Panc1 (cell line): ENCODE results near the gene OAS2. TPM values are rescaled to one million over a fixed set of nuclear protein-coding genes. Genes with fewer than 3 reads are reported as not detected.

ENCODE experiments used
- ATAC-seq: fragments of 200-7000 bp; cut with Tn5 transposase; 2 replicates; pipeline ENCODE4 v1.9.1; 2020; ENCODE audit warnings: mild to moderate bottlenecking, moderate library complexity
- Bru-seq: library from RNA; stranded (reverse); fragments of 400-500 nt; gene quantifications from one replicate; lab custom pipeline; 2021; lab: Mats Ljungman, UMichigan
- BruChase-seq, 2 experiments: library from RNA; stranded (reverse); fragments of 400-500 nt; gene quantifications; one replicate each; lab custom pipeline; 2021; lab: Mats Ljungman, UMichigan
- BruUV-seq: library from RNA; stranded (reverse); fragments of 400-500 nt; replicated peaks from 2 replicates; lab custom pipeline; 2021; lab: Mats Ljungman, UMichigan
- CTCF ChIA-PET: fragments of 300-600 bp; sonication (Branson Sonifier 250); formaldehyde crosslinking; loops from one replicate; lab custom pipeline; 2022; ENCODE audit warnings: antibody characterized with exemption; lab: Charles Lee
- POLR2A ChIA-PET: fragments of 300-600 bp; sonication (Branson Sonifier 250); formaldehyde crosslinking; loops from one replicate; lab custom pipeline; 2022; ENCODE audit warnings: antibody characterized with exemption; lab: Charles Lee
- DNase-seq: peaks from one replicate; pipeline ENCODE4 v3.0.0-alpha.2; 2010; ENCODE audit warnings: low read depth, low spot score
- H3K27ac ChIP-seq: 2 replicates; pipeline ENCODE4 v1.5.1; 2011; ENCODE audit warnings: mild to moderate bottlenecking, low read length, inconsistent platforms
- H3K27me3 ChIP-seq: fragments of 200-500 bp; sonication (Bioruptor generic); 2 replicates; pipeline ENCODE4 v1.6.0; 2014; ENCODE audit warnings: low read length, inconsistent platforms; ENCODE audit not compliant: control insufficient read depth, insufficient read depth
- H3K36me3 ChIP-seq: fragments of 200-500 bp; sonication (Bioruptor generic); 2 replicates; pipeline ENCODE4 v1.5.1; 2014; ENCODE audit warnings: inconsistent platforms, mild to moderate bottlenecking, low read length, moderate library complexity; ENCODE audit not compliant: control insufficient read depth, insufficient read depth
- H3K4me1 ChIP-seq: 2 replicates; pipeline ENCODE4 v1.5.1; 2011; ENCODE audit warnings: inconsistent platforms, mild to moderate bottlenecking, low read length, moderate library complexity; ENCODE audit not compliant: control insufficient read depth, insufficient read depth
- H3K4me3 ChIP-seq, 2 experiments: 2 replicates each; pipeline ENCODE4 v1.5.1; 2011 to 2012; ENCODE audit warnings: low read depth in 2 of 2, low read length in 2 of 2, mild to moderate bottlenecking in 2 of 2, inconsistent platforms in 1 of 2, moderate library complexity in 1 of 2
- H3K9me3 ChIP-seq: fragments of 200-500 bp; sonication (Bioruptor generic); 2 replicates; pipeline ENCODE4 v1.5.1; 2014; ENCODE audit warnings: low read depth, mild to moderate bottlenecking, inconsistent platforms, low read length, moderate library complexity; ENCODE audit not compliant: control insufficient read depth, insufficient read depth
- POLR2AphosphoS5 ChIP-seq: IDR thresholded peaks from 2 replicates; pipeline ENCODE4 v1.6.1; 2012; ENCODE audit warnings: mild to moderate bottlenecking, low read depth, low read length, moderate library complexity
- SIN3A ChIP-seq: IDR thresholded peaks from 2 replicates; pipeline ENCODE4 v1.6.1; 2012; ENCODE audit warnings: low read depth, mild to moderate bottlenecking, low read length, moderate library complexity, borderline replicate concordance; ENCODE audit not compliant: insufficient read depth
- TCF7L2 ChIP-seq: IDR thresholded peaks from 2 replicates; pipeline ENCODE4 v1.6.1; 2011; ENCODE audit warnings: mild to moderate bottlenecking, low read depth, low read length, inconsistent platforms
- in situ Hi-C: cut with HindIII; loops from 2 replicates; pipeline ENCODE4 v1.10.0; 2016; ENCODE audit warnings: low sequenced_read_pairs, low pct_unique_long_range_greater_than_20kb
- intact Hi-C: fragments of 100-400 bp; cut with micrococcal nuclease; formaldehyde crosslinking; loops from one replicate; pipeline ENCODE4 v1.10.0; 2022; ENCODE audit not compliant: unreplicated experiment
- long read RNA-seq: library from polyadenylated mRNA; unstranded; transcript quantifications from one replicate; pipeline ENCODE4 v2.0.0, GENCODE V29; 2021; ENCODE audit not compliant: unreplicated experiment
- polyA plus RNA-seq: library from polyadenylated mRNA; unstranded; fragments of >200 nt; gene quantifications from one replicate; pipeline ENCODE4 v1.2.1, GENCODE V29; 2012; ENCODE audit warnings: missing spikeins; ENCODE audit not compliant: insufficient read length
- total RNA-seq: library from RNA; stranded (reverse); gene quantifications from one replicate; pipeline ENCODE4 v1.2.1, GENCODE V29; 2021; ENCODE audit not compliant: unreplicated experiment
- TF ChIP-seq, protein P1 (sequence below): fragments of 450-650 bp; IDR thresholded peaks from 2 replicates; pipeline ENCODE4 v1.5.1; 2017; ENCODE audit warnings: mild to moderate bottlenecking
- TF ChIP-seq, protein P2 (sequence below), 2 experiments: IDR thresholded peaks; 2 replicates each; pipeline ENCODE4 v1.6.1; 2011 to 2012; ENCODE audit warnings: low read depth in 2 of 2, control low read depth in 1 of 2, low read length in 1 of 2, mild to moderate bottlenecking in 1 of 2, moderate library complexity in 1 of 2; ENCODE audit not compliant: insufficient read depth in 1 of 2

OAS2 gene, protein sequence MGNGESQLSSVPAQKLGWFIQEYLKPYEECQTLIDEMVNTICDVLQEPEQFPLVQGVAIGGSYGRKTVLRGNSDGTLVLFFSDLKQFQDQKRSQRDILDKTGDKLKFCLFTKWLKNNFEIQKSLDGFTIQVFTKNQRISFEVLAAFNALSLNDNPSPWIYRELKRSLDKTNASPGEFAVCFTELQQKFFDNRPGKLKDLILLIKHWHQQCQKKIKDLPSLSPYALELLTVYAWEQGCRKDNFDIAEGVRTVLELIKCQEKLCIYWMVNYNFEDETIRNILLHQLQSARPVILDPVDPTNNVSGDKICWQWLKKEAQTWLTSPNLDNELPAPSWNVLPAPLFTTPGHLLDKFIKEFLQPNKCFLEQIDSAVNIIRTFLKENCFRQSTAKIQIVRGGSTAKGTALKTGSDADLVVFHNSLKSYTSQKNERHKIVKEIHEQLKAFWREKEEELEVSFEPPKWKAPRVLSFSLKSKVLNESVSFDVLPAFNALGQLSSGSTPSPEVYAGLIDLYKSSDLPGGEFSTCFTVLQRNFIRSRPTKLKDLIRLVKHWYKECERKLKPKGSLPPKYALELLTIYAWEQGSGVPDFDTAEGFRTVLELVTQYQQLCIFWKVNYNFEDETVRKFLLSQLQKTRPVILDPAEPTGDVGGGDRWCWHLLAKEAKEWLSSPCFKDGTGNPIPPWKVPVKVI
- total RNA-seq = 2.7 TPM
- polyA plus RNA-seq = 0.73 TPM
- Bru-seq, nascent RNA = percentile 36 among the genes with signal in this experiment
- percentile 33 among the genes with signal in this experiment for BruChase-seq, experiment 1, labeled RNA remaining after a 2-hour chase
- percentile 42 among the genes with signal in this experiment for BruChase-seq, experiment 2, labeled RNA remaining after a 6-hour chase
- long read RNA-seq, full-length matches to known transcripts = 1 of 3 reads
- long read RNA-seq, partial matches to known transcripts = 0 of 3 reads
- long read RNA-seq, other reads (novel, unspliced or antisense) = 2 of 3 reads

DNA sequence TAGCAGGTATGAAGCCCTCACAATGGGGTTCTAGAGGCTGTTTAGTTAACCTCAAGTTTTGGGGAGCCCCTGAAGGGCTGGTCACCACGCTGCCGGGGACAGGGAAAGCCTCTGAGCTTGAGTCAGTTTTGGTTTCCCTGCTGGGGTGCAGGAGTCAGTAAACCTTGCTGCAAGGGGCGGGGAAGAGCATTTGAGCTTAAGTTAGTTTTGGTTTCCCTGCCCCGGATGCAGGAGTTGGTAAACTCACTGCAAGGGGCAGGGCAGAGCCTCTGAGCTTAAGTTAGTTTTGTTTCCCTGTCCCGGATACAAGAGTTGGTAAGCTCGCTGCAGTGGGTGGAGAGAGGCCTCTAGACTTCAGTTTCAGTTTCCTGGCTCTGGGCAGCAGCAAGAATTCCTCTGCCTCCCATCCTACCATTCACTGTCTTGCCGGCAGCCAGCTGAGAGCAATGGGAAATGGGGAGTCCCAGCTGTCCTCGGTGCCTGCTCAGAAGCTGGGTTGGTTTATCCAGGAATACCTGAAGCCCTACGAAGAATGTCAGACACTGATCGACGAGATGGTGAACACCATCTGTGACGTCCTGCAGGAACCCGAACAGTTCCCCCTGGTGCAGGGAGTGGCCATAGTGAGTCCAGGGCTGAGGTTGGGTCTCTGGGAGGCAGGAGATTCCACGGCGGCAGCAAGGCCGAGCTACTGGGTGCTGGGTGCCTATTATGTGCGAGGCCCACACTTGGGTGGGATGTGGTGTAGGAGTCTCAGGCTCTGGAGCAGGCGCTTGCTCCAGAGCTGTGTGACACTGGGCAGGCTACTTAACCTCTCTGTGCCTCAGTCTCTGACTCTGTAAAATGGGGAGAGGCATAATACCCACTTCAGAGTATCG, at the start of gene OAS2:
Gene OAS2, plus strand, starts transcription at position 357 of the 878 bp plus-strand sequence. Its CDS starts 90 bp downstream, at position 447.
- Histone ChIP-seq H3K4me3 (peak within 1 kb of the TSS; percentile 23 to 47; a peak in 3 of 4 replicates), H3K36me3 (no peaks in the 10 kb centered on the region), H3K4me1 (no peaks in the 10 kb centered on the region), H3K27ac (peak within 1 kb of the TSS; percentile 50; the same call in 1 of the 2 replicates), H3K9me3 (no peaks in the 10 kb centered on the region), H3K27me3 (no peaks in the 10 kb centered on the region)
- intact Hi-C loops = no loop called here
- in situ Hi-C loops = no loop called here
- CTCF ChIA-PET = interaction anchor here (0.5 to 1.3 kb wide), 3 partner anchors 14 to 1726 kb away, joined by 3 read pairs; no protein-coding TSS in a partner anchor
- TF ChIP-seq POLR2AphosphoS5 (no peak), SIN3A (no peak), TCF7L2 (no peak)
- TF ChIP-seq, protein P1, sequence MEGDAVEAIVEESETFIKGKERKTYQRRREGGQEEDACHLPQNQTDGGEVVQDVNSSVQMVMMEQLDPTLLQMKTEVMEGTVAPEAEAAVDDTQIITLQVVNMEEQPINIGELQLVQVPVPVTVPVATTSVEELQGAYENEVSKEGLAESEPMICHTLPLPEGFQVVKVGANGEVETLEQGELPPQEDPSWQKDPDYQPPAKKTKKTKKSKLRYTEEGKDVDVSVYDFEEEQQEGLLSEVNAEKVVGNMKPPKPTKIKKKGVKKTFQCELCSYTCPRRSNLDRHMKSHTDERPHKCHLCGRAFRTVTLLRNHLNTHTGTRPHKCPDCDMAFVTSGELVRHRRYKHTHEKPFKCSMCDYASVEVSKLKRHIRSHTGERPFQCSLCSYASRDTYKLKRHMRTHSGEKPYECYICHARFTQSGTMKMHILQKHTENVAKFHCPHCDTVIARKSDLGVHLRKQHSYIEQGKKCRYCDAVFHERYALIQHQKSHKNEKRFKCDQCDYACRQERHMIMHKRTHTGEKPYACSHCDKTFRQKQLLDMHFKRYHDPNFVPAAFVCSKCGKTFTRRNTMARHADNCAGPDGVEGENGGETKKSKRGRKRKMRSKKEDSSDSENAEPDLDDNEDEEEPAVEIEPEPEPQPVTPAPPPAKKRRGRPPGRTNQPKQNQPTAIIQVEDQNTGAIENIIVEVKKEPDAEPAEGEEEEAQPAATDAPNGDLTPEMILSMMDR = no peak
- TF ChIP-seq, protein P2, sequence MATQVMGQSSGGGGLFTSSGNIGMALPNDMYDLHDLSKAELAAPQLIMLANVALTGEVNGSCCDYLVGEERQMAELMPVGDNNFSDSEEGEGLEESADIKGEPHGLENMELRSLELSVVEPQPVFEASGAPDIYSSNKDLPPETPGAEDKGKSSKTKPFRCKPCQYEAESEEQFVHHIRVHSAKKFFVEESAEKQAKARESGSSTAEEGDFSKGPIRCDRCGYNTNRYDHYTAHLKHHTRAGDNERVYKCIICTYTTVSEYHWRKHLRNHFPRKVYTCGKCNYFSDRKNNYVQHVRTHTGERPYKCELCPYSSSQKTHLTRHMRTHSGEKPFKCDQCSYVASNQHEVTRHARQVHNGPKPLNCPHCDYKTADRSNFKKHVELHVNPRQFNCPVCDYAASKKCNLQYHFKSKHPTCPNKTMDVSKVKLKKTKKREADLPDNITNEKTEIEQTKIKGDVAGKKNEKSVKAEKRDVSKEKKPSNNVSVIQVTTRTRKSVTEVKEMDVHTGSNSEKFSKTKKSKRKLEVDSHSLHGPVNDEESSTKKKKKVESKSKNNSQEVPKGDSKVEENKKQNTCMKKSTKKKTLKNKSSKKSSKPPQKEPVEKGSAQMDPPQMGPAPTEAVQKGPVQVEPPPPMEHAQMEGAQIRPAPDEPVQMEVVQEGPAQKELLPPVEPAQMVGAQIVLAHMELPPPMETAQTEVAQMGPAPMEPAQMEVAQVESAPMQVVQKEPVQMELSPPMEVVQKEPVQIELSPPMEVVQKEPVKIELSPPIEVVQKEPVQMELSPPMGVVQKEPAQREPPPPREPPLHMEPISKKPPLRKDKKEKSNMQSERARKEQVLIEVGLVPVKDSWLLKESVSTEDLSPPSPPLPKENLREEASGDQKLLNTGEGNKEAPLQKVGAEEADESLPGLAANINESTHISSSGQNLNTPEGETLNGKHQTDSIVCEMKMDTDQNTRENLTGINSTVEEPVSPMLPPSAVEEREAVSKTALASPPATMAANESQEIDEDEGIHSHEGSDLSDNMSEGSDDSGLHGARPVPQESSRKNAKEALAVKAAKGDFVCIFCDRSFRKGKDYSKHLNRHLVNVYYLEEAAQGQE (IDR thresholded peaks at IDR 0.05; ENCODE audit: insufficient read depth in 1 of 2, low read depth in 2 of 2, low read length in 1 of 2) = no peak
- ATAC-seq (peak; percentile 92), DNase-seq (no peak)
- POLR2A ChIA-PET = no interaction called here
- BruUV-seq = no TSS peak

DNA sequence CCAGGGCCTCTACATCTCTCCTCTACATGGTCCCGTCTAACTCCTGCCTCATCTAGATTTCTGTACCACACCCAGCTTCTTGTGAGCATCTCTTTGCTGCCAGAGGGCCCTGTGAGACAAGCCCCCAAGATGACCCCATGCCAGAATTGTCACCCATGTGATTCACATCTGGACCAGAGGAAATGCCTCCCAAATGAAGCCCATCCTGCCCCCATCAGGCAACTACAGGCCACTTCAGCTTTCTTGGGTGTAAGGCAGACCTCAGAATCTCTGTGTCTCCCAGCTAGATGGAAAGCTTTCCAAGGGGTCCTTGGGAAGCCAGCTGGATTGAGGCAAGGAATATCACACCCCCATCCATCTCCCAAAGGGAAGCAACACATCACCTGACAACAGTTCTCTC, 49.3 kb upstream of the OAS2 start:
- no TSS peak for BruUV-seq
- TF ChIP-seq POLR2AphosphoS5 (no peak), SIN3A (no peak), TCF7L2 (no peak)
- TF ChIP-seq, protein P1 = no peak
- TF ChIP-seq, protein P2 (IDR thresholded peaks at IDR 0.05; ENCODE audit: insufficient read depth in 1 of 2, low read depth in 2 of 2, low read length in 1 of 2) = no peak
- Histone ChIP-seq H3K27me3 (no peaks in the 10 kb centered on the region; the same call in 1 of the 2 replicates), H3K27ac (no peak overlapping the region), H3K36me3 (no peaks in the 10 kb centered on the region), H3K9me3 (no peaks in the 10 kb centered on the region), H3K4me3 (no peak overlapping the region), H3K4me1 (0 out of 2 replicates have a peak, but pooled peaks cover 4% of the 10 kb centered on the region)
- ATAC-seq (no peak), DNase-seq (no peak)
- in situ Hi-C loops = no loop called here
- ChIA-PET CTCF (no interaction called here), POLR2A (no interaction called here)
- intact Hi-C loops = no loop called here
